Left cardiac atrium (tissue), 4 donors: ENCODE measurements around the gene TMPRSS9. TPM values are rescaled to one million over a fixed set of nuclear protein-coding genes. Genes with fewer than 3 reads are reported as not detected.

ENCODE experiments used
- ATAC-seq, 2 donors: fragments of 200-7000 bp; cut with Tn5 transposase; one replicate each; pipeline ENCODE4 v1.9.1; 2020; ENCODE audit warnings: mild to moderate bottlenecking in 2 of 2, moderate library complexity in 2 of 2
- DNase-seq: peaks from one replicate; pipeline ENCODE4 v3.0.0-alpha.2; 2020
- intact Hi-C, 2 donors: fragments of 100-400 bp; cut with DNase I; formaldehyde crosslinking; loops; one replicate each; pipeline versions ENCODE4 v1.14.1 to v1.15.1; 2022 to 2023
- total RNA-seq, 2 donors: library from RNA; stranded (reverse); fragmentation: NEBNext Ultra II Directional; extraction: Animal tissue kit (Norgen Biotek cat#: 25700); gene quantifications; one replicate each; pipeline ENCODE4 v1.2.1, GENCODE V29; 2021
- donor health status: DM: no; HTN: yes; CAD: no.
- donor health status: DM: no; HTN: yes; CAD: no; lungs with severe emphysema.
- donor health status: DM: yes; HTN: yes; CAD: no.
- donor health status: Dilated cardiomyopathy.

The TMPRSS9 gene
- total RNA-seq, 2 donors from 2014 or later, result not detected

DNA sequence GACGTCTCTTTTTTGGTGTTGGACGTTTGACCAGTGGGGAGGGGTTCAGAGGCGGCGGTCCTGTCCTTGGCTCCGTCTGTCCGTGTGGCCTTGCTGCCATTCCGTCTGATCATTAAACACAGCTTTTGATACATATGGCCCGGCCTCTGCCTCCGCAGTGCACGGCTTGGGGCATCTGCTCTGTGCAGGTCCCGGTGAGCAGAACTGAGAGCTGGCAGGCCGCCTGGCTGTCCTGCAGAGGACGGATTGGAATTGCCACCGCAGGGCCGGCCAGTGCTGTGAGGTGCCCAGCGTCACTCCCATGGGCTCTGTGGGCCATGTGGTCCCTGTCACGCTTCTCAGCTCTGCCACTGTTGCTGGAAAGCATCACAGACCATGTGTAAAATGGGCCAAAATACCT, 5.4 kb upstream of the TMPRSS9 start:
- DNase-seq, result no peak
- ATAC-seq, result no peak
- intact Hi-C loops, result no loop called here

GRCh38 chr19:2355168-2356035, 4.7 kb upstream of the TMPRSS9 start:
- intact Hi-C loops, result no loop called here
- ATAC-seq (no peak), DNase-seq (no peak)

- no peak for ATAC-seq
- DNase-seq, result no peak
- intact Hi-C loops, result no loop called here
Measured at GRCh38 chr19:2356036-2356646, 3.9 kb upstream of the TMPRSS9 start.

GRCh38 chr19:2357279-2358206, 2.5 kb upstream of the TMPRSS9 start:
- ATAC-seq, result no peak
- no peak for DNase-seq
- intact Hi-C loops, result no loop called here

DNA sequence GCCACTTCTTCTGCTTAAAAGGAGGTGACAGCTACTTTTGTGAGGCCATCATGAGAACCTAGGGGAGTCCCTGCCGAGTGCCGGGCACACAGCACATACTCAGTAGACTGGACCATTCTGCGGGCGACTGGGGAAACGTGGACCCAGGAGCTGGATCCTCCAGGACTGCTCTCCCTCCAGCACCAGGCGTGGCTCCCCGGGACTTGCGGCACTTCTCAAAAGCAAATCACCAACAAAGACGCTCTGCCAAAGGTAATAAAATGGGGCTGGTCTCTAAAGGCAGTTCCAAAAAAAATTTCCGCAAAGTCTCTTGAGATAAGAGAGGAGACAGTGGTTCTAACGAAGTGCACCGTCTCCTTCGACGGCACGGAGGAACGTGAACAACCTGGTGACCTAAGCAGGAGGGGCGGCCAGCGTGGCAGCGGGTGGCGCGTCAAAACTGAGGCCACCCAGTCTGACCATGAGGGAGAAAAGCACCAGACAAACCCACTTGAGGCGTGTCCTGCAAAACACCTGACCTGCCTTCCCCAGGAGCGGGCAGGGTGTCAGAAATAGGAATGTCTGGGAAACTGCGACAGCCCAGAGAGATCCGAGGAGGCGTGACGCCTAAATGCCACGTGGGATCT, 1.4 kb upstream of the TMPRSS9 start:
- intact Hi-C loops, result no loop called here
- DNase-seq (no peak), ATAC-seq (no peak)

DNA sequence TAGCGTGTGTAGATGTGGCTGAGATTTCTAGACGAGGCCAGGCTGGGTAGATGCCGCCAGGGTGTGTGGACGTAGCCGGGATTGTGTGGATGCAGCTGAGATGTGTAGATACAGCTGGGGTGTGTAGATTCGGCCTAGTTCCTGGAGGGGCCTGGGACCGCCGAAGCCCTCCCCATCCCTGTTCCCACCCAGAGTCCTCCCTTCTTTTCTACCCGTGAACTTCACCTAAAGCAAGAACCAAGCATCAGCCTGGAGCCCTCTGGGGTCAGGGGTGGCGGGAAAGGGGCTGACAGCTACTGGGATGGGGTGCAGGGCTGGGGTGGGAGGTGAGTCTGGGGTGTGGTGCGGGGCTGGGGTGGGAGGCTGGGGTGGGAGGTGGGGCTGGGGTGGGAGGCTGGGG, 768 bp downstream of the TMPRSS9 start:
- no peak for ATAC-seq
- DNase-seq, result no peak
- intact Hi-C loops, result no loop called here

- ATAC-seq (no peak), DNase-seq (no peak)
- intact Hi-C loops, result no loop called here
Measured at GRCh38 chr19:2361246-2362045, 1.4 kb downstream of the TMPRSS9 start.

- intact Hi-C loops, result no loop called here
- ATAC-seq (no peak), DNase-seq (no peak)
Measured at GRCh38 chr19:2362046-2362969, 2.2 kb downstream of the TMPRSS9 start.

DNA sequence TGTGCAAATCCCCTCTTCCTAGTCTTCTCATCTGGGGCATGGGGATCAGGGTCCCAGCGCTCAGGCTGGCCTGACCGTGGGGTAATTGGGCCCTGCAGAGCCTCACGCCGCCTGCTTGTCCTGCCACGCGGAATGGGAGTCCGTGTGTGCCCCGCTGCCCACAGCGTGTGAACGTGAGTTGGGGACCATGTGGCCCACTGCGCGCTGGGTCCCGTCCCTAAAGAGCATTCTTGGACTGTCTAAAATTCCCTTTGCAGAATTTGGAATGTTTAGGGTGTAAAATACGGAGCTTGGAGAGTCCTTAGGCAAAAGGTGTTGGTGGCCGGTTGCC, 2.9 kb downstream of the TMPRSS9 start:
- no peak for ATAC-seq
- DNase-seq, result no peak
- intact Hi-C loops, result no loop called here

DNA sequence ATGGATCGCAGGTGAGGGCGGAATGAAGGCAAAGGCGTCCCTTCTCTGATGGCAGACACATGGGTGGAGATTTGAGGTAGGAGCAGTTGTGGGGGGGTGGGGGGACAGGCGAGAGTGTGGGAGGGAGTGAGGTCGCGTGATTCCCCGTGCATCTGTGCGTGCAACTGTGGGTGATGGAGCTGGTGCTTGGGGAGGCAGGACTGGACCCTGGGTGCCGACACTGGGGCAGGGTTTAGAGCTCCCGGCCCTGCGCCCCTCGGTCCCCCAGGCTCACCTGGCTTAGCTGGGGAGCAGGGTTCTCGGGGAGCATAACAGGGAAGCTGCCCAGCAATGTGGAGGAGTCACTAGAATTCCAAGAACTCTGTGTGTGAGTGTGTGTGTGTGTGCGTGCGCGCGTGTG, 3.4 kb downstream of the TMPRSS9 start:
- intact Hi-C loops, result no loop called here
- DNase-seq (no peak), ATAC-seq (no peak)

- no peak for ATAC-seq
- intact Hi-C loops, result no loop called here
Measured at GRCh38 chr19:2365201-2365970, 5.3 kb downstream of the TMPRSS9 start.

GRCh38 chr19:2371656-2372055, 11.6 kb downstream of the TMPRSS9 start:
- ATAC-seq, result no peak
- DNase-seq, result no peak
- intact Hi-C loops, result no loop called here

More at GRCh38 chr19:2365201-2365970, 5.3 kb downstream of the TMPRSS9 start:
- DNase-seq, result no peak

GRCh38 chr19:2372076-2372612, 12.1 kb downstream of the TMPRSS9 start:
- ATAC-seq (no peak), DNase-seq (no peak)
- intact Hi-C loops, result no loop called here

GRCh38 chr19:2374808-2375207, 14.7 kb downstream of the TMPRSS9 start:
- no peak for DNase-seq
- intact Hi-C loops, result no loop called here
- no peak for ATAC-seq

DNA sequence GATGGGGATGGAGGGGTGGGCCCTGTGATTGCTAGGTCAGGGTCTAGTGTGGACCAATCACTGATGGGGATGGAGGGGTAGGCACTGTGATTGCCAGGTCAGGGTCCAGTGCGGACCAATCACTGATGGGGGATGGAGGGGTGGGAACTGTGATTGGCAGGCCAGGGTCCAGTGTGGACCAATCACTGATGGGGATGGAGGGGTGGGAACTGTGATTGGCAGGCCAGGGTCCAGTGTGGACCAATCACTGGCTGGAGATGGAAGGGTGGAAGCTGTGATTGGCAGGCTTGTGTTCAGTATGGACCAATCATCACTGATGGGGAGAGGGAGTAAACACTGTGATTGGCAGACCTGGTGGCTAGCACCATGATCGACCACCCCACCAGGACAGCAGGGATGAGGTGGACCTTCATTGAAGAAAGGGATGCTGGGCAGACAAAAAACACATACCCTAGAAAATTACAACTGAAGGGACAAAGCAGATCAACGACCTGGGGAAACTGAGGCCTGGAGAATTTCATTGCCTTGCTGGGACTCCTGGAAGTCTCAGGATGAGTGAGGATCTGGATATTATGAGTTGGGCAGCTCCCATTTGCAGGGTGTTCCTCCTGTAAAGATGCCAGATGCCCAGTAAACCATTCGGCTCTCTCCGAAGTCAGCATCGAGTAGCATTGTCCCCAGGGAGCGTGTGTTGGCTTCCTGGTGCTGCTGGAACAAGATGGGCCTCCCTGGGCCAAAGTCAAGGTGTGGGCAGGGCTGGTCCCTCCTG, 15.5 kb downstream of the TMPRSS9 start:
- DNase-seq (no peak), ATAC-seq (no peak)
- intact Hi-C loops, result no loop called here
